Endothelial cell of umbilical vein (primary cell): ENCODE measurements around the gene PGRMC2. TPM values are rescaled to one million over a fixed set of nuclear protein-coding genes. Genes with fewer than 3 reads are reported as not detected.

ENCODE experiments used
- BruUV-seq: library from RNA; stranded (reverse); fragments of 400-500 nt; replicated peaks from 2 replicates; lab custom pipeline; 2021; lab: Mats Ljungman, UMichigan
- CTCF ChIA-PET: fragments of 300-600, 350-600 bp; sonication (Branson Sonifier 250); formaldehyde crosslinking; loops from one replicate; lab custom pipeline; 2021; ENCODE audit warnings: antibody characterized with exemption, inconsistent platforms; lab: Charles Lee
- POLR2A ChIA-PET: fragments of 300-600, 350-600 bp; sonication (Branson Sonifier 250); formaldehyde crosslinking; loops from one replicate; lab custom pipeline; 2021; ENCODE audit warnings: antibody characterized with exemption, inconsistent platforms; lab: Charles Lee
- DNase-seq: peaks from one replicate; pipeline ENCODE4 v3.0.0-alpha.2; 2011; ENCODE audit warnings: low read depth, low spot score
- FAIRE-seq: peaks from 2 replicates; lab custom pipeline; 2011; peaks lifted over from hg19 to GRCh38; lab: Jason Lieb, UNC
- H2AFZ ChIP-seq: 2 replicates; pipeline ENCODE4 v1.6.0; 2012; ENCODE audit warnings: low read depth, low read length, control low read depth, inconsistent platforms
- H3K27ac ChIP-seq: 2 replicates; pipeline ENCODE4 v1.5.1; 2011; ENCODE audit warnings: low read depth, mild to moderate bottlenecking, control low read depth, low read length, moderate library complexity; ENCODE audit not compliant: insufficient read depth
- H3K27me3 ChIP-seq, 2 experiments: 2 replicates each; pipeline versions ENCODE4 v1.6.0 to v1.6.1; 2011; ENCODE audit warnings: low read length in 2 of 2, mixed read lengths in 1 of 2; ENCODE audit not compliant: control insufficient read depth in 2 of 2, insufficient read depth in 2 of 2
- H3K36me3 ChIP-seq, 2 experiments: 2 replicates in 1 of 2; 3 replicates in 1 of 2; pipeline ENCODE4 v1.5.1; 2011; ENCODE audit warnings: low read length in 2 of 2, mild to moderate bottlenecking in 1 of 2, moderate library complexity in 1 of 2; ENCODE audit not compliant: control insufficient read depth in 2 of 2, insufficient read depth in 2 of 2; ENCODE audit errors: extremely low read depth in 1 of 2
- H3K4me1 ChIP-seq: 3 replicates; pipeline ENCODE4 v1.5.1; 2011; ENCODE audit warnings: mild to moderate bottlenecking, low read length; ENCODE audit not compliant: control insufficient read depth, insufficient read depth; ENCODE audit errors: extremely low read depth
- H3K4me2 ChIP-seq: 2 replicates; pipeline ENCODE4 v1.6.1; 2011; ENCODE audit warnings: low read length, control low read depth, mixed read lengths; ENCODE audit not compliant: insufficient read depth
- H3K4me3 ChIP-seq, 3 experiments: fragments of 200-600 bp in 1 of 3; sonication (generic), shearing (Covaris generic) in 1 of 3; replicated peaks in 1 of 3; 2 replicates each; pipeline ENCODE4 v1.5.1; 2011 to 2016; ENCODE audit warnings: control low read depth in 3 of 3, low read length in 3 of 3, mild to moderate bottlenecking in 2 of 3, inconsistent platforms in 1 of 3, low read depth in 1 of 3, moderate library complexity in 1 of 3; ENCODE audit not compliant: insufficient read depth in 1 of 3
- H3K79me2 ChIP-seq: 2 replicates; pipeline ENCODE4 v1.6.0; 2012; ENCODE audit warnings: low read length, inconsistent platforms; ENCODE audit not compliant: control insufficient read depth, insufficient read depth
- H3K9ac ChIP-seq: replicated peaks from 2 replicates; pipeline ENCODE3; 2011; ENCODE audit warnings: low read length, control low read depth; ENCODE audit not compliant: insufficient read depth; ENCODE audit errors: extremely low read depth
- H3K9me1 ChIP-seq: replicated peaks from 3 replicates; pipeline ENCODE4 v1.6.0; 2011; ENCODE audit warnings: mild to moderate bottlenecking, low read length; ENCODE audit not compliant: control insufficient read depth, insufficient read depth; ENCODE audit errors: extremely low read depth
- H3K9me3 ChIP-seq: replicated peaks from 2 replicates; pipeline ENCODE4 v1.5.1; 2012; ENCODE audit warnings: low read length, inconsistent platforms; ENCODE audit not compliant: control insufficient read depth, insufficient read depth
- H4K20me1 ChIP-seq: replicated peaks from 2 replicates; pipeline ENCODE3; 2011; ENCODE audit warnings: mild to moderate bottlenecking, low read length; ENCODE audit not compliant: control insufficient read depth, insufficient read depth; ENCODE audit errors: extremely low read depth
- EZH2 ChIP-seq: IDR thresholded peaks from 2 replicates; pipeline ENCODE4 v1.6.1; 2012; ENCODE audit warnings: borderline replicate concordance, low read depth, mild to moderate bottlenecking, moderate library complexity, low read length, inconsistent platforms; ENCODE audit not compliant: severe bottlenecking
- FOS ChIP-seq: IDR thresholded peaks from 2 replicates; pipeline ENCODE4 v1.6.1; 2011; ENCODE audit warnings: mild to moderate bottlenecking, low read length, moderate library complexity, borderline replicate concordance; ENCODE audit not compliant: insufficient read depth
- GATA2 ChIP-seq: IDR thresholded peaks from 2 replicates; pipeline ENCODE4 v1.7.0; 2011; ENCODE audit warnings: low read depth, mild to moderate bottlenecking, moderate library complexity, mixed read lengths, low read length; ENCODE audit not compliant: insufficient read length, insufficient read depth
- JUN ChIP-seq: IDR thresholded peaks from 2 replicates; pipeline ENCODE4 v1.6.1; 2011; ENCODE audit warnings: borderline replicate concordance, low read depth; ENCODE audit not compliant: insufficient read length, insufficient read depth
- MAX ChIP-seq: IDR thresholded peaks from 2 replicates; pipeline ENCODE4 v1.6.1; 2011; ENCODE audit not compliant: insufficient read depth, insufficient read length
- MYC ChIP-seq: IDR thresholded peaks from one replicate; pipeline ENCODE4 v1.6.1; 2011; ENCODE audit warnings: mild to moderate bottlenecking, low read depth, low read length
- POLR2A ChIP-seq: IDR thresholded peaks from 2 replicates; pipeline ENCODE4 v1.6.1; 2012; ENCODE audit warnings: low read depth, mild to moderate bottlenecking, control low read depth, low read length
- POLR2AphosphoS5 ChIP-seq: IDR thresholded peaks from 2 replicates; pipeline ENCODE4 v1.6.1; 2012; ENCODE audit warnings: low read depth, mild to moderate bottlenecking, control low read depth, low read length, moderate library complexity; ENCODE audit not compliant: insufficient read depth
- dilution Hi-C: fragments of 300-500 bp; cut with MboI; formaldehyde crosslinking; loops from one replicate; pipeline ENCODE4 v1.15.0; 2019; ENCODE audit warnings: low sequenced_read_pairs; ENCODE audit not compliant: extremely low pct_ligation_motif_present
- intact Hi-C: fragments of 100-400 bp; cut with micrococcal nuclease; formaldehyde crosslinking; loops from one replicate; pipeline ENCODE4 v1.10.0; 2022
- polyA plus RNA-seq, 4 experiments: library from polyadenylated mRNA; depleted of rRNA in 3 of 4; stranded (reverse) in 3 of 4; unstranded in 1 of 4; fragments of >200 nt; gene quantifications; 2 replicates each; pipeline versions ENCODE4 v1.2.1 to v1.2.3, GENCODE V29; 2011 to 2012; ENCODE audit warnings: missing spikeins in 1 of 4
- total RNA-seq: library from RNA; stranded (reverse); gene quantifications from 2 replicates; pipeline ENCODE4 v1.2.3, GENCODE V29; 2021
- TF ChIP-seq, protein P1 (sequence below), 2 donors: IDR thresholded peaks; 1 replicate in 1 of 2; 2 replicates in 1 of 2; pipeline ENCODE4 v1.5.1; 2011; ENCODE audit warnings: low read length in 2 of 2, mild to moderate bottlenecking in 2 of 2, moderate library complexity in 2 of 2, control low read depth in 1 of 2, inconsistent platforms in 1 of 2, low read depth in 1 of 2; ENCODE audit not compliant: insufficient read depth in 1 of 2; ENCODE audit errors: extremely low read depth in 1 of 2

The PGRMC2 gene
- total and polyA plus RNA-seq, 2 donors (not counting 3 experiments of a cell fraction or from before 2014, with no cell fraction given) = 10.1 to 63.4 TPM

- intact Hi-C loops (no loop called here), dilution Hi-C loops (no loop called here)
- TF ChIP-seq EZH2 (no peak), FOS (no peak), JUN (no peak), GATA2 (no peak), POLR2AphosphoS5 (no peak), MAX (no peak), MYC (no peak), POLR2A (no peak)
- TF ChIP-seq, protein P1, sequence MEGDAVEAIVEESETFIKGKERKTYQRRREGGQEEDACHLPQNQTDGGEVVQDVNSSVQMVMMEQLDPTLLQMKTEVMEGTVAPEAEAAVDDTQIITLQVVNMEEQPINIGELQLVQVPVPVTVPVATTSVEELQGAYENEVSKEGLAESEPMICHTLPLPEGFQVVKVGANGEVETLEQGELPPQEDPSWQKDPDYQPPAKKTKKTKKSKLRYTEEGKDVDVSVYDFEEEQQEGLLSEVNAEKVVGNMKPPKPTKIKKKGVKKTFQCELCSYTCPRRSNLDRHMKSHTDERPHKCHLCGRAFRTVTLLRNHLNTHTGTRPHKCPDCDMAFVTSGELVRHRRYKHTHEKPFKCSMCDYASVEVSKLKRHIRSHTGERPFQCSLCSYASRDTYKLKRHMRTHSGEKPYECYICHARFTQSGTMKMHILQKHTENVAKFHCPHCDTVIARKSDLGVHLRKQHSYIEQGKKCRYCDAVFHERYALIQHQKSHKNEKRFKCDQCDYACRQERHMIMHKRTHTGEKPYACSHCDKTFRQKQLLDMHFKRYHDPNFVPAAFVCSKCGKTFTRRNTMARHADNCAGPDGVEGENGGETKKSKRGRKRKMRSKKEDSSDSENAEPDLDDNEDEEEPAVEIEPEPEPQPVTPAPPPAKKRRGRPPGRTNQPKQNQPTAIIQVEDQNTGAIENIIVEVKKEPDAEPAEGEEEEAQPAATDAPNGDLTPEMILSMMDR (IDR thresholded peaks at IDR 0.05; ENCODE audit: extremely low read depth in 1 of 2, insufficient read depth in 1 of 2, low read depth in 1 of 2, low read length in 2 of 2) = no peak
- no peaks in the 10 kb centered on the region for H3K9me1 ChIP-seq
- no peaks in the 10 kb centered on the region for H3K27me3 ChIP-seq
- BruUV-seq = no TSS peak
- no peaks in the 10 kb centered on the region for H3K36me3 ChIP-seq
- H3K79me2 ChIP-seq = no peaks in the 10 kb centered on the region
- ChIA-PET POLR2A (no interaction called here), CTCF (no interaction called here)
- no peak overlapping the region for H3K4me2 ChIP-seq
- no peaks in the 10 kb centered on the region for H4K20me1 ChIP-seq
- no peak overlapping the region for H2AFZ ChIP-seq
- DNase-seq (no peak), FAIRE-seq (no peak)
- H3K4me3 ChIP-seq = no peak overlapping the region
- no peaks in the 10 kb centered on the region for H3K4me1 ChIP-seq
- H3K27ac ChIP-seq = no peak overlapping the region
- H3K9me3 ChIP-seq = no peaks in the 10 kb centered on the region
- no peak overlapping the region for H3K9ac ChIP-seq
Observed at GRCh38 chr4:128242601-128243000, 45.0 kb downstream of the PGRMC2 start.
